A549 (cell line): ENCODE measurements around the gene KRT71.

ENCODE experiments used
- CHD4 ChIP-seq: fragments of 200-600 bp; sonication (generic); IDR thresholded peaks from 2 replicates; pipeline ENCODE4 v1.6.1; 2016; ENCODE audit warnings: antibody characterized with exemption, mild to moderate bottlenecking, borderline replicate concordance
- CTCF ChIP-seq: fragments of >200 bp; sonication (Bioruptor Twin); formaldehyde crosslinking; IDR thresholded peaks from 3 replicates; pipeline ENCODE4 v1.5.1; 2016
- PBX3 ChIP-seq: IDR thresholded peaks from 2 replicates; pipeline ENCODE4 v1.6.1; 2012
- POLR2A ChIP-seq: IDR thresholded peaks from 2 replicates; pipeline ENCODE4 v1.6.1; 2012; ENCODE audit warnings: mild to moderate bottlenecking, low read length
- RAD21 ChIP-seq, 2 experiments: fragments of >200 bp in 1 of 2; sonication (Bioruptor Twin) in 1 of 2; formaldehyde crosslinking in 1 of 2; IDR thresholded peaks in 1 of 2; conservative IDR thresholded peaks in 1 of 2; 2 replicates in 1 of 2; 3 replicates in 1 of 2; pipeline ENCODE4 v1.6.1; 2012 to 2018; ENCODE audit warnings: inconsistent platforms in 1 of 2
- SMC3 ChIP-seq: fragments of >200 bp; sonication (Bioruptor Twin); formaldehyde crosslinking; IDR thresholded peaks from 3 replicates; pipeline ENCODE4 v1.6.1; 2018; ENCODE audit warnings: inconsistent platforms
- SREBF2 ChIP-seq: fragments of 450-650 bp; IDR thresholded peaks from 2 replicates; pipeline ENCODE4 v1.6.1; 2014; ENCODE audit warnings: mild to moderate bottlenecking, moderate library complexity
- TF ChIP-seq, protein P1 (sequence below): fragments of 200-600 bp; sonication (generic); IDR thresholded peaks from 2 replicates; pipeline ENCODE4 v1.6.1; 2016; ENCODE audit warnings: antibody characterized with exemption, mild to moderate bottlenecking, moderate library complexity

DNA sequence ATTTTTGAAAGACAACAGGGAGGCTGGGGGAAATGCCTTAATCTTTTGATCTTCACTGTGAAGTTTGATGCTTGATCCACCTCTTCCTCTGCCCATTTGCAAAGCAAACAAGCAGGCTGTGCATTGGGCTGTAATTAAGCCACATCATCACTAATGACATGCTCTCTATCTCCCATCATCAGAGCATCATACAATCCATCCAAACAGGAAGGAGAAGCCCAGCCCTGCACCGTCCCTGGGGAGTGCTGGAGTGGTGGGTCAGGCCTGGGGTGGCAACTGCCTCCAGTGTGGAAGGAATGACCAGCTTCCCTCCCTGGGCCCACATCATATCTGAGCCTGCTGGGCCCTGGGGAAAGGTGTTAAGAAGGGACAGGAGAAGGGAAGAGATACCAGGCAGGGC is 27.6 kb upstream of the KRT71 start:
- TF ChIP-seq CTCF (no peak), RAD21 (conservative IDR thresholded peaks at IDR 0.05 in 1 of 2, IDR thresholded peaks at IDR 0.05 in 1 of 2) (no peak), PBX3 (no peak), SREBF2 (no peak), SMC3 (no peak), POLR2A (no peak), CHD4 (no peak)
- TF ChIP-seq, protein P1, sequence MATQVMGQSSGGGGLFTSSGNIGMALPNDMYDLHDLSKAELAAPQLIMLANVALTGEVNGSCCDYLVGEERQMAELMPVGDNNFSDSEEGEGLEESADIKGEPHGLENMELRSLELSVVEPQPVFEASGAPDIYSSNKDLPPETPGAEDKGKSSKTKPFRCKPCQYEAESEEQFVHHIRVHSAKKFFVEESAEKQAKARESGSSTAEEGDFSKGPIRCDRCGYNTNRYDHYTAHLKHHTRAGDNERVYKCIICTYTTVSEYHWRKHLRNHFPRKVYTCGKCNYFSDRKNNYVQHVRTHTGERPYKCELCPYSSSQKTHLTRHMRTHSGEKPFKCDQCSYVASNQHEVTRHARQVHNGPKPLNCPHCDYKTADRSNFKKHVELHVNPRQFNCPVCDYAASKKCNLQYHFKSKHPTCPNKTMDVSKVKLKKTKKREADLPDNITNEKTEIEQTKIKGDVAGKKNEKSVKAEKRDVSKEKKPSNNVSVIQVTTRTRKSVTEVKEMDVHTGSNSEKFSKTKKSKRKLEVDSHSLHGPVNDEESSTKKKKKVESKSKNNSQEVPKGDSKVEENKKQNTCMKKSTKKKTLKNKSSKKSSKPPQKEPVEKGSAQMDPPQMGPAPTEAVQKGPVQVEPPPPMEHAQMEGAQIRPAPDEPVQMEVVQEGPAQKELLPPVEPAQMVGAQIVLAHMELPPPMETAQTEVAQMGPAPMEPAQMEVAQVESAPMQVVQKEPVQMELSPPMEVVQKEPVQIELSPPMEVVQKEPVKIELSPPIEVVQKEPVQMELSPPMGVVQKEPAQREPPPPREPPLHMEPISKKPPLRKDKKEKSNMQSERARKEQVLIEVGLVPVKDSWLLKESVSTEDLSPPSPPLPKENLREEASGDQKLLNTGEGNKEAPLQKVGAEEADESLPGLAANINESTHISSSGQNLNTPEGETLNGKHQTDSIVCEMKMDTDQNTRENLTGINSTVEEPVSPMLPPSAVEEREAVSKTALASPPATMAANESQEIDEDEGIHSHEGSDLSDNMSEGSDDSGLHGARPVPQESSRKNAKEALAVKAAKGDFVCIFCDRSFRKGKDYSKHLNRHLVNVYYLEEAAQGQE, result no peak
